ENCODE results near the gene ZFAND3. TPM values are rescaled to one million over a fixed set of nuclear protein-coding genes. Genes with fewer than 3 reads are reported as not detected.
A peak's percentile ranks its signal among the peaks of the same experiment; 100 is the strongest.

ZFAND3 gene
- total RNA-seq, 1 experiment from 2014 or later = 26.2 TPM

DNA sequence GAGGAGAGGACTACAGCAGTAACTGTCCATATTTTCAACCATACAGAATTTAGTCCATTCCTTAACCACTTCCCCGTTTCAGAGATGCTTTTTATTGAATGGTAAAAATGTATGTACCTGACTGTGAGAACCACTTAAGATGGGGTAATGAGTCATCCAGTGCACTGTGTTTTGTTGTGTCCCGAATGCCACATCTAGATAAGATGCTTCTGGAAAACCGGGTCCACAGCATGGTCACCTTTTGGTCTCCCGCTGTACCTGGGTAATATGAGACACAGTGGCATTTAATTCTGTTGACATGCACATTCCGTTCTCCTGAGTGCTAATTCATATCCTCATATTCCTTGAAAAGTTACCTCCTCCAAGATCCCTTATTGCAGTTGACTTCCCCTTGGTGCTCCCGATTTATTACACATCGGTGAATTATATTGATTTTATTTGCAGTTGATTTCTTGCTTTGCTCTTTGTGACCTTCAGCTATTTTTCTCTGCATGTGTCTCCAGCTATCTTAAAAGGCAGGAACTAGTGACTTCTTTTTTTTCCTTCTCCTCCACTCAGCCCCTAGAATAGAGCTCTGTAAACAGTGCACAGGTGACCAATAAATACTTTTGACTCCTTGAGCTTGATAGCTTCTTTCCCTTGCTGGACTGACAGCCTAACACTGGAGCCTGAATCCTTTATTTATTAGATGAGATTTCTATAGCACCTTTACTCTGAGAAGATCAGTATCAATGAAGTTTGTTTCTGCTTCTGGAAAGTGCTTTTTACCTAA, 314.6 kb downstream of the ZFAND3 start:
- DNase-seq = no peak
- H3K4me3 ChIP-seq = no peak overlapping the region
- peaks cover 10% of the 10 kb centered on the region for H3K36me3 ChIP-seq
- H3K27me3 ChIP-seq = no peaks in the 10 kb centered on the region
- no peaks in the 10 kb centered on the region for H3K9me3 ChIP-seq

GRCh38 chr6:38134704-38135088, 315.2 kb downstream of the ZFAND3 start:
- no peak for DNase-seq
- no peaks in the 10 kb centered on the region for H3K9me3 ChIP-seq
- H3K4me3 ChIP-seq = no peak overlapping the region
- peaks cover 10% of the 10 kb centered on the region for H3K36me3 ChIP-seq
- no peaks in the 10 kb centered on the region for H3K27me3 ChIP-seq

GRCh38 chr6:38136547-38136946, 317.0 kb downstream of the ZFAND3 start:
- H3K4me3 ChIP-seq = no peak overlapping the region
- no peaks in the 10 kb centered on the region for H3K27me3 ChIP-seq
- peak; percentile 23 for DNase-seq
- no peaks in the 10 kb centered on the region for H3K9me3 ChIP-seq
- peaks cover 10% of the 10 kb centered on the region for H3K36me3 ChIP-seq

- Histone ChIP-seq H3K36me3 (peaks cover 10% of the 10 kb centered on the region), H3K9me3 (no peaks in the 10 kb centered on the region), H3K4me3 (no peak overlapping the region), H3K27me3 (no peaks in the 10 kb centered on the region)
- no peak for DNase-seq
These were observed 318.2 kb downstream of the ZFAND3 start for GRCh38 chr6:38137608-38138265.

- H3K9me3 ChIP-seq = no peaks in the 10 kb centered on the region
- H3K4me3 ChIP-seq = no peak overlapping the region
- no peak for DNase-seq
- H3K36me3 ChIP-seq = peaks cover 7% of the 10 kb centered on the region
- no peaks in the 10 kb centered on the region for H3K27me3 ChIP-seq
These were observed 318.8 kb downstream of the ZFAND3 start for GRCh38 chr6:38138374-38138773.

GRCh38 chr6:38141085-38141484, 321.6 kb downstream of the ZFAND3 start:
- no peak overlapping the region for H3K4me3 ChIP-seq
- no peaks in the 10 kb centered on the region for H3K9me3 ChIP-seq
- no peaks in the 10 kb centered on the region for H3K36me3 ChIP-seq
- DNase-seq = no peak
- no peaks in the 10 kb centered on the region for H3K27me3 ChIP-seq

DNA sequence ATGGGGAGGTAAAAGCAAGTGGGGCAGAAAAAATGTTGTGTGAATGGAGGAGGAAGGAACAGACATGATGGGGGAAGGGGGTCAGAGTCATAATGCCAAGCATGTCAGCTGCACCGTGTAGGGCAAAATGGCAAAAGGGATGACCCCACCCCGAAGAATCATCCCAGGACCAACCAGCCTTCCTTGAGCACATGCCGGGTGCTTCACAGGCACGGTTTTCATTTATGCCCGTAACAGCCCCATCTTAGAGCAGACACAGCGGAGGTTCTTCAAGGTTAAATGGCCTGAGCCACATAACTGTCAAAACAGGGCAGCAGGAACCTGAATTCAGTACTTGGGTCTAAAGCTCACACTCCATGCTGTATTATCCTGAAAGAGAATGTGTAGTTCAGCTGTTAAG, 322.2 kb downstream of the ZFAND3 start:
- Histone ChIP-seq H3K27me3 (no peaks in the 10 kb centered on the region), H3K36me3 (no peaks in the 10 kb centered on the region; the same call in 1 of the 2 replicates), H3K9me3 (no peaks in the 10 kb centered on the region), H3K4me3 (no peak overlapping the region)
- DNase-seq = no peak

GRCh38 chr6:38142178-38142902, 322.8 kb downstream of the ZFAND3 start:
- no peaks in the 10 kb centered on the region for H3K9me3 ChIP-seq
- H3K36me3 ChIP-seq = peaks cover 3% of the 10 kb centered on the region
- no peak for DNase-seq
- H3K27me3 ChIP-seq = no peaks in the 10 kb centered on the region
- no peak overlapping the region for H3K4me3 ChIP-seq

DNA sequence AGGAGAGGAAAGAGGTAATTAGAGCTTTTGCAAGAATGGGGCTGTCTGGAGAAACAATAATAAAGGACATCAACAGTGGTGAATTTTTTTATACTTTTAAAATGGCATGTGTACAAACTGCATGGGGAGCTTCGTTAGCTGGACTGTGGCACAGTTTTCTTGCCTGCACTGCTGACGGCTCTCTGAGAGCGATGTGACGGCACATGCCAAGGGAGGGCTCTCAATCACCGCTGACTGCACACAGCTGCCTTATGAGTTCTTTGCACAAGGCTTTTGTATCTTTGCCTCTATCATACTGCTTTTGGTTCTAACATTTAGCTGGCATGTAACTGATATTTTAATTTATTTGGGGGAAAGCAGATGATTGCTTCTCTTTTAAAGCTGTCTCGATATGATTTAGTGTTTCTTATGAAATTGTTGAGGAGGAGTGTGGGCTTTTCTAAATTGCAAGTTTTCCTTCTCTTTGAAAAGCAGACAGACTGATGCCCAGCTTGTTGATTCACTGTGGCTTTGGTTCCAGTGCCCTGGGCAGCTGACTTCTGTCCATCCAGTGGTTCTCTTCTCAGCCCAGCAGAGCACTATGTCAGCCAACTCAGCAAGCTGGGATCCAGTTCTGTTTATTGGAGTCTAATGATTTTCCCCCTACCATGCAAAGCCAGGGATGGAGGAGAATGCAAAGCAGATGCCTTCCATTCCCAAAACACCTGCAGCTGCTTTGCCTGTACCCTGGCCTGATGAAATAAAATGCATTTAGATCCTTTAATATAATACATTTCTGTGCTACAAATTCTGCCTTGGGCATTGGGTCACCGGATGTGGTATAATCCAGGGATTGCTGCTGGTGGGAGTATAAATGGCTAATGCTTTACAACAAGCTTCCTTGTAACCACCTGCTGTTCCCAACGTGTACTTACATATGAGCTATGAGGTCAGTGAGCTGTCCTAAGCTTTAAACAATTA, 323.9 kb downstream of the ZFAND3 start:
- no peaks in the 10 kb centered on the region for H3K9me3 ChIP-seq
- no peaks in the 10 kb centered on the region for H3K27me3 ChIP-seq
- H3K4me3 ChIP-seq = no peak overlapping the region
- H3K36me3 ChIP-seq = peaks cover 4% of the 10 kb centered on the region
- no peak for DNase-seq

DNA sequence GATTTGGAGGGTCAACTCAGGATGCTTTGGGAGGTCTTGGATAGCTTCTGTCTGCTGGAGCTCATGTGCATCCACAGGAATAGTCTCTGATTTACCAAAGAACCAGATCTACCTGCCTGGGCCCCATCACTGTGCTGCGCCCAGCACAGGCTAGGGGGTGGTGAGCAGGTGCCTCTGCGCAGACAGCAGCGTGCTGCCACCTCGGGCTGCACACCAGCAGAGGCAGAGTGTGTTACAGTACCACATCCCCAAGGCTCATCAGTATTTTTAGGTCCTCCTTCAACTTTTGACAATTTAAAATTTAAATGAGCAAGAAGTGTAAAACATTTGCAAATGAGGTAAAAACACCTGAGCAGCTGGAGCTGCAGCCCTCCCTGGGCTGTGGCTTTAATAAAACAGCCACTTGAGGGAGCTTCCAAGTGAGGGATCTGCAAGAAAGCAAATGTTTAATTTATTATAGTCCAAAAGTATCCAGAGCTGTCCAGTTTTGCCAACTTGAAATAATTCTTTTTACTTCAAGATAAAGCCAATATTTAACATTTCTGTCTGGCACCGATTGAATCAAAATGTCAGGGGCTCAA, 324.9 kb downstream of the ZFAND3 start:
- no peak for DNase-seq
- no peak overlapping the region for H3K4me3 ChIP-seq
- H3K27me3 ChIP-seq = no peaks in the 10 kb centered on the region
- H3K36me3 ChIP-seq = peaks cover 6% of the 10 kb centered on the region
- H3K9me3 ChIP-seq = no peaks in the 10 kb centered on the region

- DNase-seq = no peak
- H3K9me3 ChIP-seq = no peaks in the 10 kb centered on the region
- peaks cover 6% of the 10 kb centered on the region for H3K36me3 ChIP-seq
- H3K27me3 ChIP-seq = no peaks in the 10 kb centered on the region
- no peak overlapping the region for H3K4me3 ChIP-seq
These were observed 326.6 kb downstream of the ZFAND3 start for GRCh38 chr6:38146021-38146733.

DNA sequence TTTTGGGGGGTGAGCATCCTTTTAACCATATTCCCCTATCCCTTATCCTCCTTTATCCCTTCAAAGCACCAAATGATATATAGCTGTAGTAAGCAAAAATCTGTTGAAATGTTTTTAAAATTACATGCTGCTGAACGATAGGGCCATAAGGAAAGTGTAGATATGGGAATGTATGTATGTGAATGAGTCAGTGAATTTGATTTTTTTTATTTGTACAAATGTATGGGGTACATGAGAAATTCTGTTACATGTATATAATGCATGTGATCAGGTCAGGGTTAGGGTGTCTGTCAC, 327.2 kb downstream of the ZFAND3 start:
- Histone ChIP-seq H3K9me3 (no peaks in the 10 kb centered on the region), H3K36me3 (peaks cover 6% of the 10 kb centered on the region), H3K4me3 (no peak overlapping the region), H3K27me3 (no peaks in the 10 kb centered on the region)
- DNase-seq = no peak

DNA sequence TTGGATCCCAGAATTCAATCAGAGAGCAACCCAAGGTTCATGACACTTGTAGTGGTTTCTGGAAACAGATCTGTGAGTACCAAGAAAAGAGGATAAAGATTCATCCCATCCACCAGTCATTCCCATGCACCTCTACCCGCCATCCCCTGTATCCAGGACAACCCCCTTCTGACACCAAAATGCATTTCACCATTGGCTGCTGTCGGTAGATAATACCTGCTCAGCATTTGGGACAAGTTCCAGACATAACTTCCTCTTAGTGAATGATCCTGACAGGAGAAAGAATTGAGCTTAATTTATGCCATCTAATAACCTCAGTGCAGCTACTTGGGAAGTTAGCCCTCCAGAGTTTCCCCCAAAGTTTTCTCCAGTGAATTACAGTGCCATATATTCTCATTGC, 329.1 kb downstream of the ZFAND3 start:
- DNase-seq = no peak

GRCh38 chr6:38149531-38149930, 330.0 kb downstream of the ZFAND3 start:
- Histone ChIP-seq H3K27me3 (no peaks in the 10 kb centered on the region), H3K4me3 (no peak overlapping the region), H3K9me3 (no peaks in the 10 kb centered on the region), H3K36me3 (peaks cover 6% of the 10 kb centered on the region)
- DNase-seq = no peak

More for the DNA sequence above, 329.1 kb downstream of the ZFAND3 start:
- Histone ChIP-seq H3K4me3 (no peak overlapping the region), H3K27me3 (no peaks in the 10 kb centered on the region), H3K36me3 (peaks cover 6% of the 10 kb centered on the region), H3K9me3 (no peaks in the 10 kb centered on the region)

DNA sequence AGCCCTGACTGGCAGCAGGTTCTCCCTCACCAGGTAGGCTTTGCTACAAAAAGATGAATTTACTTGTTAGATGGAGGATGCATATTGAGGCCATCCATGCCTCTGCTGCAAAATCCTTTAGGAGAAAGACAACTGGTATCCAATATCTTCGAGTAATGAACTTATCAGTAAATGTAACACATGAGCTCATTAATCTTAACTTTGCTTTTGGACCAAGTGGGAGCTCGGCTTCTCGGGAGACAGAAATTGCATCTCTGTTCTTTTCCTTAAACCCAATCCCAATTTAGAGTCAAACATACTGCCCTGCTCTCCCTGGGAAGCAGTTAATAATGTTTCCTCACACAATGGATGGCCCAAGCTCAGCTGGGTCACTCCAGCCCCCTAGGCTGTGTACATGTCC, 330.5 kb downstream of the ZFAND3 start:
- Histone ChIP-seq H3K9me3 (no peaks in the 10 kb centered on the region), H3K4me3 (no peak overlapping the region), H3K27me3 (no peaks in the 10 kb centered on the region), H3K36me3 (peaks cover 8% of the 10 kb centered on the region)
- no peak for DNase-seq

All from MG63 (cell line).